ENCODE results near the gene ERAL1. TPM values are rescaled to one million over a fixed set of nuclear protein-coding genes. Genes with fewer than 3 reads are reported as not detected.
A peak's percentile ranks its signal among the peaks of the same experiment; 100 is the strongest.

The ERAL1 gene
- total and polyA plus RNA-seq, 2 of the 13 experiments (the other 11 are each of a cell fraction or from before 2014, with no cell fraction given): 46.9 to 72.2 TPM

GRCh38 chr17:28842282-28843012 lies 12.4 kb upstream of the ERAL1 start, which contains the start of gene FAM222B (continued):
- no peak for TF ChIP-seq HMGXB3 (CRISPR knock-in tag; IDR thresholded peaks at IDR 0.05; ENCODE audit: borderline replicate concordance)
- TF ChIP-seq PITX1 (CRISPR knock-in tag; IDR thresholded peaks at IDR 0.05): 0 out of 2 replicates have a peak, but pooled peaks have one; percentile 6
- TF ChIP-seq PLRG1 (conservative IDR thresholded peaks at IDR 0.05): no peak
- TF ChIP-seq ZNF230 (CRISPR knock-in tag; IDR thresholded peaks at IDR 0.05): peak; percentile 72; the same call in 1 of the 2 replicates
- 0 out of 2 replicates have a peak, but pooled peaks have one; percentile 16 for TF ChIP-seq ZBTB38 (CRISPR knock-in tag; IDR thresholded peaks at IDR 0.05)
- TF ChIP-seq NKX3-1 (CRISPR knock-in tag; IDR thresholded peaks at IDR 0.05): 0 out of 2 replicates have a peak, but pooled peaks have one; percentile 27
- no peak for TF ChIP-seq ZNF160 (CRISPR knock-in tag; IDR thresholded peaks at IDR 0.05)
- TF ChIP-seq KAT2B (IDR thresholded peaks at IDR 0.05; ENCODE audit: borderline replicate concordance, low read depth, low read length): no peak
- TF ChIP-seq NFKB2 (CRISPR knock-in tag; IDR thresholded peaks at IDR 0.05; ENCODE audit: borderline replicate concordance): no peak; the same call in 1 of the 2 replicates
- 0 out of 2 replicates have a peak, but pooled peaks have one; percentile 4 for TF ChIP-seq MEF2D (CRISPR knock-in tag; IDR thresholded peaks at IDR 0.05)
- TF ChIP-seq THAP11 (CRISPR knock-in tag; IDR thresholded peaks at IDR 0.05): peak; percentile 53
- peak; percentile 83 for TF ChIP-seq UBTF (CRISPR knock-in tag; IDR thresholded peaks at IDR 0.05)
- no peak for TF ChIP-seq ZNF510 (CRISPR knock-in tag; IDR thresholded peaks at IDR 0.05; ENCODE audit: low read depth)
- TF ChIP-seq SNAI1 (CRISPR knock-in tag; IDR thresholded peaks at IDR 0.05; ENCODE audit: borderline replicate concordance): no peak
- TF ChIP-seq ARNT (IDR thresholded peaks at IDR 0.05): no peak
- no peak for TF ChIP-seq SIX1 (CRISPR knock-in tag; IDR thresholded peaks at IDR 0.05; ENCODE audit: borderline replicate concordance)
- TF ChIP-seq MYPOP (CRISPR knock-in tag; IDR thresholded peaks at IDR 0.05): peak; percentile 77; the same call in 1 of the 2 replicates
- no peak for TF ChIP-seq NRL (CRISPR knock-in tag; IDR thresholded peaks at IDR 0.05; ENCODE audit: borderline replicate concordance)
- TF ChIP-seq ZFP90 (CRISPR knock-in tag; IDR thresholded peaks at IDR 0.05; ENCODE audit: borderline replicate concordance): 0 out of 2 replicates have a peak, but pooled peaks have one; percentile 35
- TF ChIP-seq RFXAP (CRISPR knock-in tag; IDR thresholded peaks at IDR 0.05; ENCODE audit: borderline replicate concordance): no peak
- no peak for TF ChIP-seq SETDB1 (CRISPR knock-in tag; IDR thresholded peaks at IDR 0.05; ENCODE audit: borderline replicate concordance)
- 0 out of 2 replicates have a peak, but pooled peaks have one; percentile 29 for TF ChIP-seq ZNF446 (CRISPR knock-in tag; IDR thresholded peaks at IDR 0.05)
- TF ChIP-seq SMAD3 (CRISPR knock-in tag; IDR thresholded peaks at IDR 0.05): no peak

All from HepG2 (cell line).